EH (cell line): Measurements from ENCODE around the gene PLEKHA4.
"Not testable (repeated sequence)": the region's sequence is repeated elsewhere in the genome, so short reads cannot be mapped to it uniquely, and the experiment has no call there.

Experiments used
- DNase-seq: peaks from one replicate; pipeline ENCODE4 v3.0.0-alpha.2; 2015; ENCODE audit warnings: low read depth

The PLEKHA4 gene

GRCh38 chr19:48862827-48863226 is 5.6 kb downstream of the PLEKHA4 start:
- no peak for DNase-seq

- DNase-seq = no peak
Measured at GRCh38 chr19:48861313-48861712, 7.1 kb downstream of the PLEKHA4 start.

- no peak for DNase-seq
Measured at GRCh38 chr19:48859711-48860572, 8.5 kb downstream of the PLEKHA4 start.

- no peak for DNase-seq
Measured at GRCh38 chr19:48858984-48859710, 9.3 kb downstream of the PLEKHA4 start.

- peak; percentile 78 for DNase-seq
Measured at GRCh38 chr19:48856921-48857320, 11.5 kb downstream of the PLEKHA4 start.

- no peak for DNase-seq
Measured at GRCh38 chr19:48854103-48854502, 14.3 kb downstream of the PLEKHA4 start.

- no peak for DNase-seq
Measured at GRCh38 chr19:48853483-48853882, 14.9 kb downstream of the PLEKHA4 start.

GRCh38 chr19:48852292-48852691 is 16.1 kb downstream of the PLEKHA4 start:
- no peak for DNase-seq

- not testable (repeated sequence) for DNase-seq
Measured at GRCh38 chr19:48846659-48847058, 21.8 kb downstream of the PLEKHA4 start.

GRCh38 chr19:48845384-48845783 is 23.0 kb downstream of the PLEKHA4 start:
- DNase-seq = no peak

- peak; percentile 78 for DNase-seq
Measured at GRCh38 chr19:48844472-48844871, 23.9 kb downstream of the PLEKHA4 start.

- DNase-seq = peak; percentile 61
Measured at GRCh38 chr19:48842789-48843162, 25.6 kb downstream of the PLEKHA4 start.

- no peak for DNase-seq
Measured at GRCh38 chr19:48841571-48841970, 26.8 kb downstream of the PLEKHA4 start.

GRCh38 chr19:48841047-48841446 is 27.4 kb downstream of the PLEKHA4 start:
- DNase-seq = no peak

- no peak for DNase-seq
Measured at GRCh38 chr19:48837687-48838086, 30.7 kb downstream of the PLEKHA4 start.

GRCh38 chr19:48837051-48837524 is 31.3 kb downstream of the PLEKHA4 start:
- peak; percentile 94 for DNase-seq

GRCh38 chr19:48836089-48837017 is 32.1 kb downstream of the PLEKHA4 start, which contains the start of gene HSD17B14:
HSD17B14 (minus strand) TSS chr19:48836491; CDS start chr19:48836411, 80 bp downstream.
- peak; percentile 59 for DNase-seq

GRCh38 chr19:48835734-48836088 is 32.7 kb downstream of the PLEKHA4 start:
- DNase-seq = peak; percentile 83

- DNase-seq = no peak
Measured at GRCh38 chr19:48833977-48834376, 34.4 kb downstream of the PLEKHA4 start.

- DNase-seq = no peak
Measured at GRCh38 chr19:48833049-48833448, 35.4 kb downstream of the PLEKHA4 start.

- no peak for DNase-seq
Measured at GRCh38 chr19:48830965-48831364, 37.5 kb downstream of the PLEKHA4 start.

- no peak for DNase-seq
Measured at GRCh38 chr19:48830088-48830487, 38.3 kb downstream of the PLEKHA4 start.
